WTC11 (cell line): ENCODE measurements around the gene RNF150. TPM values are rescaled to one million over a fixed set of nuclear protein-coding genes. Genes with fewer than 3 reads are reported as not detected.

Experiments used
- ATAC-seq: fragments of 200-7000 bp; cut with Tn5 transposase; 2 replicates; pipeline ENCODE4 v1.10.0; 2021; ENCODE audit warnings: mild to moderate bottlenecking, moderate library complexity
- CTCF ChIA-PET: fragments of 300-600 bp; sonication (Branson Sonifier 250); formaldehyde crosslinking; loops from one replicate; lab custom pipeline; 2021; ENCODE audit warnings: antibody characterized with exemption; lab: Charles Lee
- POLR2A ChIA-PET: fragments of 350-600 bp; sonication (Branson Sonifier 250); formaldehyde crosslinking; loops from one replicate; lab custom pipeline; 2021; ENCODE audit warnings: antibody characterized with exemption; lab: Charles Lee
- DNase-seq: peaks from one replicate; pipeline ENCODE4 v3.0.0; 2021; ENCODE audit warnings: low spot score
- H3K27ac Mint-ChIP-seq: 2 replicates; pipeline ENCODE4 v1.8.0; 2021; ENCODE audit warnings: mixed read lengths
- H3K27me3 Mint-ChIP-seq: 2 replicates; pipeline ENCODE4 v1.8.0; 2021; ENCODE audit warnings: low read depth, mild to moderate bottlenecking, moderate library complexity, mixed read lengths
- H3K36me3 Mint-ChIP-seq: 2 replicates; pipeline ENCODE4 v1.8.0; 2021; ENCODE audit warnings: mixed read lengths
- H3K4me1 Mint-ChIP-seq: 2 replicates; pipeline ENCODE4 v1.8.0; 2022; ENCODE audit warnings: mixed read lengths
- H3K4me3 Mint-ChIP-seq: 2 replicates; pipeline ENCODE4 v1.8.0; 2021; ENCODE audit warnings: mild to moderate bottlenecking, moderate library complexity, mixed read lengths
- H3K9me3 Mint-ChIP-seq: 2 replicates; pipeline ENCODE4 v1.8.0; 2021; ENCODE audit warnings: mixed read lengths
- ARID4B ChIP-seq: sonication (generic); formaldehyde crosslinking; IDR thresholded peaks from 2 replicates; pipeline ENCODE4 v1.8.0; 2023; ENCODE audit warnings: missing genetic modification reagents, mild to moderate bottlenecking, borderline replicate concordance
- CREM ChIP-seq: sonication (generic); formaldehyde crosslinking; IDR thresholded peaks from 2 replicates; pipeline ENCODE4 v1.8.1; 2022; ENCODE audit warnings: mild to moderate bottlenecking, missing genetic modification reagents, moderate library complexity
- EMX1 ChIP-seq: fragments of 250-450 bp; sonication (Bioruptor Pico); IDR thresholded peaks from 2 replicates; pipeline ENCODE4 v1.8.0; 2021; ENCODE audit warnings: mild to moderate bottlenecking
- ESRRA ChIP-seq: sonication (generic); formaldehyde crosslinking; IDR thresholded peaks from 2 replicates; pipeline ENCODE4 v1.8.1; 2022; ENCODE audit warnings: mild to moderate bottlenecking, missing genetic modification reagents, borderline replicate concordance
- ETV6 ChIP-seq: sonication (generic); formaldehyde crosslinking; IDR thresholded peaks from 2 replicates; pipeline ENCODE4 v1.8.1; 2022; ENCODE audit warnings: mild to moderate bottlenecking, missing genetic modification reagents
- FOXK1 ChIP-seq: sonication (generic); formaldehyde crosslinking; IDR thresholded peaks from 2 replicates; pipeline ENCODE4 v1.8.0; 2022; ENCODE audit warnings: mild to moderate bottlenecking, moderate library complexity, missing genetic modification reagents
- FOXP4 ChIP-seq: sonication (generic); formaldehyde crosslinking; IDR thresholded peaks from 2 replicates; pipeline ENCODE4 v1.8.0; 2022; ENCODE audit warnings: mild to moderate bottlenecking, missing genetic modification reagents
- GRHL2 ChIP-seq: fragments of 250-450 bp; sonication (Bioruptor Pico); IDR thresholded peaks from 2 replicates; pipeline ENCODE4 v1.8.0; 2022; ENCODE audit warnings: mild to moderate bottlenecking, moderate library complexity; ENCODE audit not compliant: insufficient replicate concordance, severe bottlenecking
- JUN ChIP-seq: sonication (generic); formaldehyde crosslinking; IDR thresholded peaks from 2 replicates; pipeline ENCODE4 v1.8.0; 2023; ENCODE audit warnings: mild to moderate bottlenecking, missing genetic modification reagents
- KAT7 ChIP-seq: sonication (generic); formaldehyde crosslinking; IDR thresholded peaks from 2 replicates; pipeline ENCODE4 v1.8.1; 2023; ENCODE audit warnings: missing genetic modification reagents, mild to moderate bottlenecking, borderline replicate concordance
- MXD4 ChIP-seq: fragments of 250-450 bp; sonication (Bioruptor Pico); IDR thresholded peaks from 2 replicates; pipeline ENCODE4 v1.8.0; 2021; ENCODE audit warnings: mild to moderate bottlenecking, moderate library complexity, borderline replicate concordance
- NFE2L1 ChIP-seq: sonication (generic); formaldehyde crosslinking; IDR thresholded peaks from 2 replicates; pipeline ENCODE4 v1.8.1; 2023; ENCODE audit warnings: missing genetic modification reagents
- NFYB ChIP-seq: sonication (generic); formaldehyde crosslinking; conservative IDR thresholded peaks from 2 replicates; pipeline ENCODE4 v1.8.0; 2022; ENCODE audit warnings: low read depth, missing genetic modification reagents
- NR3C1 ChIP-seq: sonication (generic); formaldehyde crosslinking; conservative IDR thresholded peaks from 2 replicates; pipeline ENCODE4 v1.8.1; 2023; ENCODE audit warnings: low read depth, mild to moderate bottlenecking, missing genetic modification reagents
- PRDM15 ChIP-seq: sonication (generic); formaldehyde crosslinking; IDR thresholded peaks from 2 replicates; pipeline ENCODE4 v1.8.0; 2022; ENCODE audit warnings: missing genetic modification reagents
- SOX15 ChIP-seq: fragments of 250-450 bp; sonication (Bioruptor Pico); IDR thresholded peaks from 2 replicates; pipeline ENCODE4 v1.9.0; 2021; ENCODE audit warnings: mild to moderate bottlenecking
- ZBTB43 ChIP-seq: sonication (generic); formaldehyde crosslinking; IDR thresholded peaks from 2 replicates; pipeline ENCODE4 v1.8.1; 2023; ENCODE audit warnings: mild to moderate bottlenecking, missing genetic modification reagents
- ZNF121 ChIP-seq: sonication (generic); formaldehyde crosslinking; IDR thresholded peaks from 2 replicates; pipeline ENCODE4 v1.8.0; 2023; ENCODE audit warnings: missing genetic modification reagents
- total RNA-seq: library from RNA; stranded (reverse); gene quantifications from 3 replicates; pipeline ENCODE4 v1.2.3, GENCODE V29; 2021

Gene RNF150
- total RNA-seq, 1 experiment from 2014 or later, result 5.9 TPM

- TF ChIP-seq KAT7 (CRISPR knock-in tag) (no peak), SOX15 (CRISPR knock-in tag) (no peak), PRDM15 (CRISPR knock-in tag) (no peak), GRHL2 (CRISPR knock-in tag) (no peak), CREM (CRISPR knock-in tag) (no peak), ETV6 (CRISPR knock-in tag) (no peak)
These were observed 1.1 kb downstream of the RNF150 start (continued) for GRCh38 chr4:141132072-141132708.

- TF ChIP-seq EMX1 (CRISPR knock-in tag), result no peak
- TF ChIP-seq, all 79 proteins: peak for 0
- ChIA-PET POLR2A (no interaction called here), CTCF (interaction anchor here (0.9 to 4.6 kb wide), 2 partner anchors 130 to 248 kb away, joined by 3 to 32 read pairs; no protein-coding TSS in a partner anchor)
- H3K9me3 Mint-ChIP-seq, result no peaks in the 10 kb centered on the region
- no peaks in the 10 kb centered on the region for H3K36me3 Mint-ChIP-seq
- ATAC-seq (peak; percentile 32), DNase-seq (no peak)
- H3K4me1 Mint-ChIP-seq, result peaks cover 28% of the 10 kb centered on the region
- peaks cover 23% of the 10 kb centered on the region for H3K27me3 Mint-ChIP-seq
- H3K4me3 Mint-ChIP-seq, result peak overlapping the region; percentile 83
- H3K27ac Mint-ChIP-seq, result no peak overlapping the region
These were observed 1.6 kb downstream of the RNF150 start for GRCh38 chr4:141131723-141132071.

GRCh38 chr4:141130947-141131605 lies 2.2 kb downstream of the RNF150 start:
- DNase-seq, result no peak
- POLR2A ChIA-PET, result no interaction called here
- H3K36me3 Mint-ChIP-seq, result no peaks in the 10 kb centered on the region
- peaks cover 28% of the 10 kb centered on the region for H3K4me1 Mint-ChIP-seq
- ATAC-seq, result no peak
- CTCF ChIA-PET, result interaction anchor here (4.6 kb wide), 1 partner anchor 247 kb away, joined by 32 read pairs; no protein-coding TSS in a partner anchor
- no peak overlapping the region for H3K27ac Mint-ChIP-seq
- H3K9me3 Mint-ChIP-seq, result no peaks in the 10 kb centered on the region
- H3K27me3 Mint-ChIP-seq, result peaks cover 23% of the 10 kb centered on the region
- no peak for TF ChIP-seq NFYB (CRISPR knock-in tag)
- TF ChIP-seq ESRRA, result no peak
- TF ChIP-seq FOXP4, result no peak
- TF ChIP-seq ARID4B (CRISPR knock-in tag), result no peak
- no peak for TF ChIP-seq FOXK1 (CRISPR knock-in tag)
- TF ChIP-seq MXD4, result no peak
- no peak for TF ChIP-seq ZNF121 (CRISPR knock-in tag)
- TF ChIP-seq ZBTB43, result no peak
- TF ChIP-seq NR3C1, result no peak
- TF ChIP-seq KAT7 (CRISPR knock-in tag), result no peak
- no peak for TF ChIP-seq NFE2L1 (CRISPR knock-in tag)
- no peak for TF ChIP-seq JUN (CRISPR knock-in tag)
- H3K4me3 Mint-ChIP-seq, result peak overlapping the region; percentile 83
